ENCODE data around the gene CAVIN1.

The CAVIN1 gene

GRCh38 chr17:42358434-42358833 lies 64.6 kb downstream of the CAVIN1 start:
- H3K27me3 ChIP-seq (ENCODE audit: control insufficient read depth, low read length), result peaks cover 3% of the 10 kb centered on the region; the same call in 1 of the 2 replicates
- H3K4me3 ChIP-seq (ENCODE audit: low read length), result no peak overlapping the region
- H3K79me2 ChIP-seq (ENCODE audit: control insufficient read depth, low read length), result no peaks in the 10 kb centered on the region
- H3F3A ChIP-seq (ENCODE audit: control insufficient read depth, insufficient read depth), result 0 out of 2 replicates have a peak, but pooled peaks cover 3% of the 10 kb centered on the region
- no peak overlapping the region for H3K27ac ChIP-seq (ENCODE audit: low read depth, low read length)
- H3K9me3 ChIP-seq (ENCODE audit: control insufficient read depth, insufficient read depth, low read length), result no peaks in the 10 kb centered on the region
- H3K4me2 ChIP-seq (ENCODE audit: low read length), result no peak overlapping the region
- no peaks in the 10 kb centered on the region; the same call in 1 of the 2 replicates for H3K4me1 ChIP-seq (ENCODE audit: control insufficient read depth, low read length)
- H4K20me1 ChIP-seq (ENCODE audit: control insufficient read depth, insufficient read depth, low read depth, low read length), result no peaks in the 10 kb centered on the region
- TF ChIP-seq CTCF (IDR thresholded peaks at IDR 0.05; ENCODE audit: low read depth, low read length, poor library complexity, severe bottlenecking) (no peak), EZH2phosphoT487 (IDR thresholded peaks at IDR 0.05; ENCODE audit: borderline replicate concordance, low read length) (no peak)
- no peaks in the 10 kb centered on the region for H3K9me2 ChIP-seq (replicated peaks; ENCODE audit: control insufficient read depth, low read length)
- no peaks in the 10 kb centered on the region for H3K36me3 ChIP-seq (ENCODE audit: control insufficient read depth, low read length)

GRCh38 chr17:42354956-42355843 lies 67.9 kb downstream of the CAVIN1 start:
- Histone ChIP-seq H3K4me2 (ENCODE audit: low read length) (no peak overlapping the region), H3K79me2 (ENCODE audit: control insufficient read depth, low read length) (no peaks in the 10 kb centered on the region), H3K9me2 (replicated peaks; ENCODE audit: control insufficient read depth, low read length) (no peaks in the 10 kb centered on the region), H4K20me1 (ENCODE audit: control insufficient read depth, insufficient read depth, low read depth, low read length) (no peaks in the 10 kb centered on the region), H3K27me3 (ENCODE audit: control insufficient read depth, low read length) (no peaks in the 10 kb centered on the region), H3F3A (ENCODE audit: control insufficient read depth, insufficient read depth) (0 out of 2 replicates have a peak, but pooled peaks cover 3% of the 10 kb centered on the region), H3K36me3 (ENCODE audit: control insufficient read depth, low read length) (no peaks in the 10 kb centered on the region), H3K4me1 (ENCODE audit: control insufficient read depth, low read length) (no peaks in the 10 kb centered on the region; the same call in 1 of the 2 replicates), H3K4me3 (ENCODE audit: low read length) (no peak overlapping the region), H3K27ac (ENCODE audit: low read depth, low read length) (no peak overlapping the region), H3K9me3 (ENCODE audit: control insufficient read depth, insufficient read depth, low read length) (no peaks in the 10 kb centered on the region)
- TF ChIP-seq CTCF (IDR thresholded peaks at IDR 0.05; ENCODE audit: low read depth, low read length, poor library complexity, severe bottlenecking) (no peak), EZH2phosphoT487 (IDR thresholded peaks at IDR 0.05; ENCODE audit: borderline replicate concordance, low read length) (no peak)
